Progenitor cell of endocrine pancreas (in vitro differentiated cells): ENCODE measurements around the gene RUNDC1. TPM values are rescaled to one million over a fixed set of nuclear protein-coding genes. Genes with fewer than 3 reads are reported as not detected.
"Not testable (repeated sequence)": the region's sequence is repeated elsewhere in the genome, so short reads cannot be mapped to it uniquely, and the experiment has no call there.

ENCODE experiments used
- DNase-seq: peaks from one replicate; pipeline ENCODE4 v3.0.0; 2021; ENCODE audit warnings: low spot score; ENCODE audit not compliant: unreplicated experiment
- H3K27ac Mint-ChIP-seq: 2 replicates; pipeline ENCODE4 v1.8.0; 2021; ENCODE audit warnings: mild to moderate bottlenecking, moderate library complexity, mixed read lengths
- H3K27me3 Mint-ChIP-seq: 2 replicates; pipeline ENCODE4 v1.8.0; 2021; ENCODE audit warnings: mixed read lengths
- H3K36me3 Mint-ChIP-seq: 2 replicates; pipeline ENCODE4 v1.8.0; 2022; ENCODE audit warnings: mixed read lengths; ENCODE audit not compliant: insufficient read depth
- H3K4me1 Mint-ChIP-seq: 2 replicates; pipeline ENCODE4 v1.8.0; 2021; ENCODE audit warnings: low read depth, mixed read lengths
- H3K4me3 Mint-ChIP-seq: 2 replicates; pipeline ENCODE4 v1.8.0; 2021; ENCODE audit warnings: low read depth, mild to moderate bottlenecking, moderate library complexity, mixed read lengths
- H3K9me3 Mint-ChIP-seq: 2 replicates; pipeline ENCODE4 v1.8.0; 2021; ENCODE audit warnings: low read depth, mixed read lengths
- total RNA-seq: library from RNA; stranded (reverse); gene quantifications from 2 replicates; pipeline ENCODE4 v1.2.1, GENCODE V29; 2021
- TF ChIP-seq, protein P1 (sequence below): fragments of 200-600 bp; sonication (generic); IDR thresholded peaks from one replicate; pipeline ENCODE4 v1.5.0; 2021; ENCODE audit warnings: antibody characterized with exemption, mild to moderate bottlenecking; ENCODE audit not compliant: unreplicated experiment

RUNDC1 gene
- total RNA-seq, 1 donor from 2014 or later = 22.6 TPM

DNA sequence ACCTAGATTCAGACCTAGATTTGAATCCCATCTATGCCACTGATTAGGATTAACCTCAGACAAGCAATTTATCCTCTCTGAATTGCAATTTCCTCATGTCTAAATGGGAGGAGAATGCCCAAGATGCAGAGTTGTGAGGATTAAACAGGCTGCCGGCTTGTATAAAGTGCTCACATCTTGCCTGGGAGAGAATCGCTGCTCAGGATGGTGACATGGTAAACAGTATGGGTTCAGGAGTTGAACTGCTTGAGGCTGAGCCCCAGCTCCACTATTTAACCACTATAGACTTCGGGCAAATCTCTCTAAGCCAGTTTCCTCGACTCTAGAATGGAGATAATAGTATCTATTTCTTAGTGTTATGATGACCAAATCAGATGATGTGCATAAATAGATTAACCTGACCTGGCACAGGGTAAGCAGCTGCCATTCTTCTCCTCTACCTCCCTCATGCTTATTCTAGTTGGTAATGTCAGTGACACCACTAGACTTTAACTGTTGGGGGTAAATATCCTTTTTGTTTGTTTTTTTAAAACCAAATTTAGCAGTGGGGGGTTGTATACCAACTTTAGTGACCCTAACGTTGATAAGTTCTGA is 17.1 kb downstream of the RUNDC1 start:
- Mint-ChIP-seq H3K27me3 (no peaks in the 10 kb centered on the region), H3K27ac (peak overlapping the region; percentile 99), H3K4me3 (peak overlapping the region; percentile 88), H3K9me3 (no peaks in the 10 kb centered on the region), H3K36me3 (peaks cover 18% of the 10 kb centered on the region), H3K4me1 (peaks cover 24% of the 10 kb centered on the region)
- no peak for DNase-seq
- TF ChIP-seq, protein P1, sequence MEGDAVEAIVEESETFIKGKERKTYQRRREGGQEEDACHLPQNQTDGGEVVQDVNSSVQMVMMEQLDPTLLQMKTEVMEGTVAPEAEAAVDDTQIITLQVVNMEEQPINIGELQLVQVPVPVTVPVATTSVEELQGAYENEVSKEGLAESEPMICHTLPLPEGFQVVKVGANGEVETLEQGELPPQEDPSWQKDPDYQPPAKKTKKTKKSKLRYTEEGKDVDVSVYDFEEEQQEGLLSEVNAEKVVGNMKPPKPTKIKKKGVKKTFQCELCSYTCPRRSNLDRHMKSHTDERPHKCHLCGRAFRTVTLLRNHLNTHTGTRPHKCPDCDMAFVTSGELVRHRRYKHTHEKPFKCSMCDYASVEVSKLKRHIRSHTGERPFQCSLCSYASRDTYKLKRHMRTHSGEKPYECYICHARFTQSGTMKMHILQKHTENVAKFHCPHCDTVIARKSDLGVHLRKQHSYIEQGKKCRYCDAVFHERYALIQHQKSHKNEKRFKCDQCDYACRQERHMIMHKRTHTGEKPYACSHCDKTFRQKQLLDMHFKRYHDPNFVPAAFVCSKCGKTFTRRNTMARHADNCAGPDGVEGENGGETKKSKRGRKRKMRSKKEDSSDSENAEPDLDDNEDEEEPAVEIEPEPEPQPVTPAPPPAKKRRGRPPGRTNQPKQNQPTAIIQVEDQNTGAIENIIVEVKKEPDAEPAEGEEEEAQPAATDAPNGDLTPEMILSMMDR = no peak

DNA sequence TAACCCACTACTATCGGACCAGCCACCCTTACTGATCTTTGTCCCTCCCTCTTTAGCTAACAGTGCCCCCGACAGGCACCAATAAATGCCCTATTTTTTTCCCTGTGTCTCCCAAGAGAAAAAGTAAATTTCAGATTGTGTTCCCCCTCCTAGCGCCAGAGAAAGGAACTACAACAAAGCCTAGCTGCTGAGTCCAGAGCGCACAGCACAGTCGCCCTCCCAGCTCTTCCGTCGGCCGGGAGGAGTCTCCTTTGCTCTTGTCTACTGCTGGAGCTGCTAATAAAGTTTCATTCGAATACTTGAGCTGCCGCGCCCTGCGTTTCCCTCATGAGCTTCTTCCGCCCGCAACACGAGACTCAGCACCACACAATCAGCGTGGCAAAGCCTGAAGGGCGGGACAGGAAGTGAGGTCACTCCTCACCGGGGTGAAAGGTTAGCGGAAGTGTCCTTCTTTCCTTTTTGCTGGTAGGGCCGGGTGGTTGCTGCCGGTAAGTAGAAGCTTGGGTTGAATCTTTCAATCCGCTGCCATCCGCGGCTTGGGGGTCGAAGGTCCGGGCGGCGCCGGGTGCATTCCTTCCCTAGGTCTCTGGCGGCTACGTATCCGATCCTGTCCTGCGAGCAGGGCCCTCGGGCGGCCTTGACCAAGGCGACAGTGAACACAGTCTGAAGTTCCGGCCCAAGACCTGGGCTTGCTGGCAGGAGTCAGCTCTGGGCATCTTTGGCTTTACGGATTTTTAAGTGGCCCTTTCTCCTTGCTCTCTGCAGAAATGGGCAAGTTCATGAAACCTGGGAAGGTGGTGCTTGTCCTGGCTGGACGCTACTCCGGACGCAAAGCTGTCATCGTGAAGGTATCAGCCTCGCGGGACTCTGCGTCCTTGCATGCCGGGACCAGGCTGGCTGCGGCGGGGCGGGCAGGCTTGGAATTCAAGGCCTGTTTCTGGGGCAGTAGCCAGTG is 17.9 kb downstream of the RUNDC1 start, which contains the start of gene RPL27:
RPL27 (plus strand) TSS at position 436 of the 955 bp plus-strand sequence; CDS start at position 768, 332 bp downstream.
- Mint-ChIP-seq H3K9me3 (no peaks in the 10 kb centered on the region), H3K4me3 (peak within 1 kb of the TSS; percentile 88), H3K27me3 (no peaks in the 10 kb centered on the region), H3K4me1 (peaks cover 24% of the 10 kb centered on the region), H3K36me3 (peaks cover 19% of the 10 kb centered on the region), H3K27ac (peak within 1 kb of the TSS; percentile 99)
- DNase-seq = peak; percentile 87
- TF ChIP-seq, protein P1 = peak; percentile 75

DNA sequence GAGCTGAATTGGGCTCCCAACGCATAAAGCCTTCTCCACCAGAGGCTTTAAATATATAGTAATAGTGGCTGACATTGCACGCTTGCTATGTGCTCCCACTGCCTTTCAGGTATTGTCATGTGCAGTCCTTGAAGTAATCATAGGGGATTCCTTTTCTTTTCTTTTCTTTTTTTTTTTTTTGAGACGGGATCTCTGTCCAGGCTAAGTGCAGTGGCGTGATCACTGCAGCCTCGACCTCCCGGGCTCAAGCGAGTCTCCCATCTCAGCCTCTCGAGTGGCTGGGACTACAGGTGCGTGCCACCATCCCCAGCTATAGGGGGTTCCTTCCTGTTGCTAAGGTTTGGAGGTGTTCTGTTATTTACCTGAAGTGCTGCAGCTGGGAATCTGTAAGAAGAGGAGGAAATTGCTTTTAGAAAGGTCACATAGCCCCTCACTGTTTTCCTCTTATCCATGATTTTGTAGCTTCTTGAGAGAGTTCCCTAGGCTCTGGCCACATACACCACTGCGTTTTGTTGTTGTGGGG is 18.7 kb downstream of the RUNDC1 start:
- TF ChIP-seq, protein P1 = no peak
- peak overlapping the region; percentile 88 for H3K4me3 Mint-ChIP-seq
- H3K4me1 Mint-ChIP-seq = peaks cover 24% of the 10 kb centered on the region
- H3K36me3 Mint-ChIP-seq = peaks cover 16% of the 10 kb centered on the region
- H3K27me3 Mint-ChIP-seq = no peaks in the 10 kb centered on the region
- H3K9me3 Mint-ChIP-seq = no peaks in the 10 kb centered on the region
- peak overlapping the region; percentile 99 for H3K27ac Mint-ChIP-seq
- DNase-seq = no peak

DNA sequence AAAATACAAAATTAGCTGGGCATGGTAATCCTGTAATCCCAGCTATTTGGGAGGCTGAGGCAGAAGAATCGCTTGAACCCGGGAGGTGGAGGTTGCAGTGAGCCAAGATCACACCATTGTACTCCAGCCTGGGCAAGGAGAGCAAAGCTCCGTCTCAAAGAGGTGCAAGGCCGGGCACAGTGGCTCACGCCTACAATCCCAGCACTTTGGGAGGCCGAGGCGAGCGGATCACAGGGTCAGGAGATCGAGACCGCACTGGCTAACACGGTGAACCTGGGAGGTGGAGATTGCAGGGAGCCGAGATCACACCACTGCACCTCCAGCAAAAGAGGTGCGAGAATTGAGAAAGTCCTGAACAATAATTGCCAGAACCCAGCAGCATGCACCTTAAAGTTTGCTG is 20.5 kb downstream of the RUNDC1 start:
- not testable (repeated sequence) for DNase-seq, H3K27me3 Mint-ChIP-seq, H3K9me3 Mint-ChIP-seq, H3K4me3 Mint-ChIP-seq, H3K27ac Mint-ChIP-seq
- Mint-ChIP-seq H3K36me3 (peaks cover 14% of the 10 kb centered on the region), H3K4me1 (peaks cover 19% of the 10 kb centered on the region)

DNA sequence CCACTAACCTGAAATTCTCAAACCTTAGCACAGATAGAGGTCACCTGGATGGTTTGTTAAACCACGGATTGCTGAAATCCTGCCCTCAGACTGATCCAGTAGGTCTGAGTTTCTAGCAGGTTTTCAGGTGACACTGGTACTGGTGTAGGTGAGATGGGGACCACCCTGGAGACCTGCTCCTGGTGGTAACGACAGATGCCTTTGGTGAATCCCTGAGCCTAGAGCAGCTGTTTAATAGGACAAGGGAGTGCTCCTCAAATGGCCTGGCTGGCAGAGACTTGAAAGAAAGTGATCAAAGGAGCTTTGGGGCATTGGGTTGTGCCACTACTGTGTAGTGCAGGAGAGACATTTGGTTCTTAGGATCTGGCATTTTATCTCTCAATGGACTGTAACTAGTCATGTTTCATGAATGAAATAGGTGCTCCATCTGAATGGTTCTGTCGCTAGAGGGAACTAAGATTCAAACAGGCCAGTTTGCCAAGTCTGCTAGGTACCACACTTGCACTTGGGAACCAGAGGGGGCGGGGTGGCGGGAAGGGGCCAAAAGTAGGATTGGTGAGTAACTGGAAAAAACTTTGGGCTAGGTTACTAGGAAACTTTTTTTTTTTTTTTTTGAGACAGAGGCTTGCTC is 23.3 kb downstream of the RUNDC1 start:
- H3K27ac Mint-ChIP-seq = peak overlapping the region; percentile 74
- peaks cover 14% of the 10 kb centered on the region for H3K36me3 Mint-ChIP-seq
- H3K9me3 Mint-ChIP-seq = no peaks in the 10 kb centered on the region
- H3K4me3 Mint-ChIP-seq = no peak overlapping the region
- no peak for DNase-seq
- H3K27me3 Mint-ChIP-seq = no peaks in the 10 kb centered on the region
- TF ChIP-seq, protein P1 = no peak
- peaks cover 9% of the 10 kb centered on the region for H3K4me1 Mint-ChIP-seq
